ENCODE results near the gene ABCB6. TPM values are rescaled to one million over a fixed set of nuclear protein-coding genes. Genes with fewer than 3 reads are reported as not detected.

Gene ABCB6
- total RNA-seq: 26.2 and 28.2 TPM in 2 replicates

DNA sequence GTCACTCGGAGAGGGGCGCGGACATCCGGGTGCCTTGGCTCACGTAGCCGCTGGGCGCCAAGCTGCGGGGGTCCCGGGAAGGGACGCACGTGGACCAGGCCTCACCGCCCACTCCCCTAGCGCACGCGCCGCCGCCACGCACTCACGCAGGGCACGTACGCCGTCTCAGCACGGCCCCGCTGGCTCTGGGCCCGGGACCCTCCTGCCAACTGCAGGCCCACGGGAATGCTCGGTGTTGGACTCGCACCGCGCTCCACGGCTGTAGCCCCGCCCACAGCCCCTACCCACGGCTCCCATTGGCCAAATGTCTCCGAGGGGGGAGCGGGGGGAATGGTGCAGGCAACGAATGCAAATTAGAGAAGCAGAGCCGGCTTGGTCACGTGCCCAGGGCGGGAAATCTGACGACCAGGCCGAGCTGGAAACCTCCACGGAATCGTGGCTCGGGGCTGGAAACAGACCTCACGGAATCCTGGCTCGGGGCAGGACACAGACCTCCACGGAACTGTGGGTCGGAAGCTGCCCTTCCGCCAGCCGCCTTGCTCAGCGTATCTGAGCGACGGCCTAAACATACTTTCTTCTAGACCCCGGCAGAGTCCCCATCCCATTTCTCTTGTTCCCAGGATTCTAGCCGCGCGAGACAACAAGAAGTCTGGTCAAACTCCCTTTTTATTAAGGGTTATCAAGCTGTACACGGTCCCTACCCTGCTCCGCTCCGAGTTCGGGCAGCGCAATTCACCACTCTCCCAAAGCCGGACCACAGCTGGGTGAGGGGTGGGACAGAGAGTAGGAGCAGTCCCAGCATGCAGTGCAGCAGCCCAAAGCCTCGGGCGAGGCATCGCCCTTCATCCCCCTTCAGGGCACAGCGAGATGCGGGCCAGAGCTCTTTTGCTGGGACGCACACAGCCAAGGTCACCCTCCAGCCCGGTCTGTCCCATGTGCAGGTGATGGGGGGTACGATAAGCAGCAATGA, at the start of gene ABCB6:
Gene ABCB6 (minus strand): TSS at position 227 of the 970 bp plus-strand sequence. CDS start 285 bp downstream, outside the sequence.
- Histone ChIP-seq H3K27me3 (ENCODE audit: insufficient read depth, low read length) (no peaks in the 10 kb centered on the region), H3K79me2 (ENCODE audit: insufficient read depth, low read length) (peaks cover 3% of the 10 kb centered on the region), H3K9me3 (ENCODE audit: low read depth, low read length) (no peaks in the 10 kb centered on the region), H3K4me1 (ENCODE audit: insufficient read depth, low read length) (peaks cover 23% of the 10 kb centered on the region), H4K20me1 (ENCODE audit: insufficient read depth, low read length) (peaks cover 8% of the 10 kb centered on the region), H2AFZ (ENCODE audit: low read length) (peak within 1 kb of the TSS; percentile 83), H3K4me2 (ENCODE audit: insufficient read depth, low read length) (peak within 1 kb of the TSS; percentile 80), H3K4me3 (ENCODE audit: insufficient read depth, low read length) (peak within 1 kb of the TSS; percentile 75), H3K36me3 (ENCODE audit: insufficient read depth, low read length) (peaks cover 57% of the 10 kb centered on the region), H3K27ac (ENCODE audit: low read depth, low read length) (peak within 1 kb of the TSS; percentile 51)
- TF ChIP-seq, protein P1, sequence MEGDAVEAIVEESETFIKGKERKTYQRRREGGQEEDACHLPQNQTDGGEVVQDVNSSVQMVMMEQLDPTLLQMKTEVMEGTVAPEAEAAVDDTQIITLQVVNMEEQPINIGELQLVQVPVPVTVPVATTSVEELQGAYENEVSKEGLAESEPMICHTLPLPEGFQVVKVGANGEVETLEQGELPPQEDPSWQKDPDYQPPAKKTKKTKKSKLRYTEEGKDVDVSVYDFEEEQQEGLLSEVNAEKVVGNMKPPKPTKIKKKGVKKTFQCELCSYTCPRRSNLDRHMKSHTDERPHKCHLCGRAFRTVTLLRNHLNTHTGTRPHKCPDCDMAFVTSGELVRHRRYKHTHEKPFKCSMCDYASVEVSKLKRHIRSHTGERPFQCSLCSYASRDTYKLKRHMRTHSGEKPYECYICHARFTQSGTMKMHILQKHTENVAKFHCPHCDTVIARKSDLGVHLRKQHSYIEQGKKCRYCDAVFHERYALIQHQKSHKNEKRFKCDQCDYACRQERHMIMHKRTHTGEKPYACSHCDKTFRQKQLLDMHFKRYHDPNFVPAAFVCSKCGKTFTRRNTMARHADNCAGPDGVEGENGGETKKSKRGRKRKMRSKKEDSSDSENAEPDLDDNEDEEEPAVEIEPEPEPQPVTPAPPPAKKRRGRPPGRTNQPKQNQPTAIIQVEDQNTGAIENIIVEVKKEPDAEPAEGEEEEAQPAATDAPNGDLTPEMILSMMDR (IDR thresholded peaks at IDR 0.05; ENCODE audit: extremely low read depth, low read depth, low read length): no peak
- peak; percentile 99 for DNase-seq (ENCODE audit: insufficient read length, low spot score, missing footprints)

DNA sequence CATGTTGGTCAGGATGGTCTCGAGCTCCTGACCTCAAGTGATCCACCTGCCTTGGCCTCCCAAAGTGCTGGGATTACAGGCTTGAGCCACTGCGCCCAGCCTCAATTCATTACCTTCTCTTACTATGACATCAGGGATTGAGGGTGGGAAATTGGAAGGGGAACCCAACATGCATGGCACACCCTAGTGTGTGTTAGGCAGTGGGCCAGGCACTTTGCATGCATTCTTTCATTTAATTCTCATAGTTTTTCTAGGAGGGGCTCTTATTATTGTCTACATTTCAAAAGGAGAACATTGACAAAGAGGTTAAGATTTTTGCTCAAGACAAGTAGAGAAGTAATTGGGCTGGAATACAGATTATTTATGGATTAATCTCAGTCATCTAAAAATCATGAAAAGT, 49.5 kb upstream of the ABCB6 start:
- Histone ChIP-seq H3K36me3 (ENCODE audit: insufficient read depth, low read length) (no peaks in the 10 kb centered on the region), H3K27ac (ENCODE audit: low read depth, low read length) (no peak overlapping the region), H4K20me1 (ENCODE audit: insufficient read depth, low read length) (no peaks in the 10 kb centered on the region), H3K9me3 (ENCODE audit: low read depth, low read length) (no peaks in the 10 kb centered on the region), H3K27me3 (ENCODE audit: insufficient read depth, low read length) (no peaks in the 10 kb centered on the region), H3K4me3 (ENCODE audit: insufficient read depth, low read length) (no peak overlapping the region), H3K4me2 (ENCODE audit: insufficient read depth, low read length) (no peak overlapping the region), H3K79me2 (ENCODE audit: insufficient read depth, low read length) (no peaks in the 10 kb centered on the region), H2AFZ (ENCODE audit: low read length) (no peak overlapping the region), H3K4me1 (ENCODE audit: insufficient read depth, low read length) (no peaks in the 10 kb centered on the region)
- TF ChIP-seq, protein P1 (IDR thresholded peaks at IDR 0.05; ENCODE audit: extremely low read depth, low read depth, low read length): no peak
- DNase-seq (ENCODE audit: insufficient read length, low spot score, missing footprints): no peak

- Histone ChIP-seq H3K36me3 (ENCODE audit: insufficient read depth, low read length) (no peaks in the 10 kb centered on the region), H4K20me1 (ENCODE audit: insufficient read depth, low read length) (no peaks in the 10 kb centered on the region), H3K79me2 (ENCODE audit: insufficient read depth, low read length) (no peaks in the 10 kb centered on the region), H3K9me3 (ENCODE audit: low read depth, low read length) (no peaks in the 10 kb centered on the region), H3K4me2 (ENCODE audit: insufficient read depth, low read length) (no peak overlapping the region), H3K27ac (ENCODE audit: low read depth, low read length) (no peak overlapping the region), H3K4me1 (ENCODE audit: insufficient read depth, low read length) (no peaks in the 10 kb centered on the region), H3K4me3 (ENCODE audit: insufficient read depth, low read length) (no peak overlapping the region), H2AFZ (ENCODE audit: low read length) (no peak overlapping the region), H3K27me3 (ENCODE audit: insufficient read depth, low read length) (no peaks in the 10 kb centered on the region)
- TF ChIP-seq, protein P1 (IDR thresholded peaks at IDR 0.05; ENCODE audit: extremely low read depth, low read depth, low read length): no peak
- DNase-seq (ENCODE audit: insufficient read length, low spot score, missing footprints): no peak
Measured at GRCh38 chr2:219266886-219267285, 48.1 kb upstream of the ABCB6 start.

DNA sequence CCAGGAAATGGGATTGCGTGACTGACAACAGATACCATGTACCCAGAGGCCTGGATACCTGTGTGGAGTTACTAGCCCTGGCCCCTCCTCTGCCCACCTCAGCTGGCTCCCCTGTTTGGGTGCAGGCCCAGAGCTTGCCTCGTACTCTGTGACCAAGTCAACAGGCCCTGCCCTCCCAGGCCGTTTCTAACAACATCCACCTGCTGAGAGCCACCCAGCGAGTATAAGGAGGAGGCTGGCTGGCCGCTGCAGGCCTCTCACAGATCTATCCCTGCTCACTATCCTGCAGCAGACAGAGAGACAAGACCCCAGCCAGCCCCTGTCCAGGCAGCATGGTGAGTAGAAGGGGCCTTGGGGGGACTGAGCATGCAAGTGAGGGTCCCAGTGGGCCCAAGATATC, 47.5 kb upstream of the ABCB6 start:
- Histone ChIP-seq H3K27ac (ENCODE audit: low read depth, low read length) (no peak overlapping the region), H2AFZ (ENCODE audit: low read length) (no peak overlapping the region), H3K4me3 (ENCODE audit: insufficient read depth, low read length) (no peak overlapping the region), H3K79me2 (ENCODE audit: insufficient read depth, low read length) (no peaks in the 10 kb centered on the region), H3K9me3 (ENCODE audit: low read depth, low read length) (no peaks in the 10 kb centered on the region), H3K4me1 (ENCODE audit: insufficient read depth, low read length) (no peaks in the 10 kb centered on the region), H3K4me2 (ENCODE audit: insufficient read depth, low read length) (no peak overlapping the region), H3K36me3 (ENCODE audit: insufficient read depth, low read length) (no peaks in the 10 kb centered on the region), H4K20me1 (ENCODE audit: insufficient read depth, low read length) (no peaks in the 10 kb centered on the region), H3K27me3 (ENCODE audit: insufficient read depth, low read length) (no peaks in the 10 kb centered on the region)
- TF ChIP-seq, protein P1 (IDR thresholded peaks at IDR 0.05; ENCODE audit: extremely low read depth, low read depth, low read length): no peak
- DNase-seq (ENCODE audit: insufficient read length, low spot score, missing footprints): no peak
